Heart left ventricle (tissue), 13 donors: Measurements from ENCODE around the gene TOR1B.

ENCODE experiments used
- CTCF ChIP-seq, 12 donors: fragments of 200-600 bp; sonication (generic) in 4 of 12; IDR thresholded peaks; one replicate each; pipeline versions ENCODE4 v1.5.0 to v1.8.0; 2018 to 2022; ENCODE audit warnings: antibody characterized with exemption in 12 of 12, mild to moderate bottlenecking in 5 of 12
- POLR2A ChIP-seq, 2 donors: fragments of 450-650 bp; IDR thresholded peaks; one replicate each; pipeline ENCODE4 v1.6.1; 2017; ENCODE audit warnings: antibody characterized with exemption in 2 of 2, mild to moderate bottlenecking in 2 of 2, moderate library complexity in 2 of 2
- donor health status: ischemic (EF 13 %, LVEDD 7.1; RV severe dilation, severe dysfunction).
- donor health status: DM: no; HTN: yes; CAD: no.
- donor health status: DM: no; HTN: no; CAD: no.
- donor health status: ischemic (EF 25% LVEDD 6.9; RV normal size, moderate dysfunction).
- donor health status: ischemic (EF 25% LVEDD 5.7; RV mildly dilated, moderate dysfunction).
- donor health status: ischemic (EF 35%, LVEDD 5.7; RV mildly dilated, moderate dysfunction).
- donor health status: nonischemic (EF 11% LVEDD 7.7; RV severe dilation, severe dysfunction).
- donor health status: DM: yes; HTN: yes; CAD: no.
- donor health status: PGD.
- donor health status: ischemic (EF 29% LVEDD 5.4; RV normal size, mild dysfunction).
- donor health status: nonischemic (EF 23%, LVEDD 6.1; RV moderate dilation, normal function).

- no peak for TF ChIP-seq POLR2A (IDR thresholded peaks at IDR 0.05)
- TF ChIP-seq CTCF (IDR thresholded peaks at IDR 0.05) = no peak
Measured at GRCh38 chr9:129813661-129814060, 10.7 kb downstream of the TOR1B start.
